NCI-H2227 (cell line): Measurements from ENCODE around the gene OSBPL9.

ENCODE experiments used
- DNase-seq: peaks from one replicate; lab custom pipeline; 2025; ENCODE audit not compliant: unreplicated experiment; lab: John Stamatoyannopoulos, UW

The OSBPL9 gene

DNA sequence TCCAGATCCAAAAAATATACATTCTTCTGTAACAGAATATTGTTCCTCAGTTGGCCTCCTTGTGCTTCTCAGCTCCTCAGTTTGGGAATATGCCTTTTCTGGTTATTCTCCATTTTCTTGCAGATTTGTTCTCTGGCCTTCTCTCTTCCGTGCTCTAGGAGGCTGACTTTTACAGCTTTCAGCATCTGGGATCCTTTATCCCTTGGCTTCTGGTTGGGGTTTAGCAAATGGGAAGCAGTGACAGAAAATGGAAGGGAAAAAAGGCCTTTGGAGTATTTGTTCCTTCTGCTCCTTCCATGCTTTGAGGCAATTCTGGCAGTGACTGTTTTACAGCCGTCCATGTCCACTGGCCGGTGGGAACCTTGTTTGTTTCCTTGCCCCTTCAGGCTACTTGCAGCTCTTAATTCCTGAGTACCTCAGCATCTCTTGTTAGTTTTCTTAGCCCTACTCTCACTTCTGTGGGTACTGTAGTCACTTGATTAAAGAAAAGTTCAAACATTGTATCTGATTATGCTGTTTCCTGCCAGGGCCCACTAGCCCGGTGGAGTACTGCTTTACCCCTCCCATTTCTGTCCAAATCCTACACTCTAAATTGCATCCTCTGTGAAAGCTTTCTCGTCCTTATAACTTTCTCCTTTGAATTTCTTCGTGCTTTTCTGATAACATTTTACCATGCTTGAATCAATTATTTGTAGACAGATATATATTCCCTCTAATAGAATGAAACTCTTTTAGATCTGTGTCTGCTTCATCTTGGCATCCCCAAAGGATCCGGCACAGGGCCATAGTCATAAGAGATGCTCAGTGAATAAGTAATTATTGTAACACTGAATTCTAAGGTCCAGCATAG lies 118.2 kb downstream of the OSBPL9 start:
- DNase-seq = no peak

DNA sequence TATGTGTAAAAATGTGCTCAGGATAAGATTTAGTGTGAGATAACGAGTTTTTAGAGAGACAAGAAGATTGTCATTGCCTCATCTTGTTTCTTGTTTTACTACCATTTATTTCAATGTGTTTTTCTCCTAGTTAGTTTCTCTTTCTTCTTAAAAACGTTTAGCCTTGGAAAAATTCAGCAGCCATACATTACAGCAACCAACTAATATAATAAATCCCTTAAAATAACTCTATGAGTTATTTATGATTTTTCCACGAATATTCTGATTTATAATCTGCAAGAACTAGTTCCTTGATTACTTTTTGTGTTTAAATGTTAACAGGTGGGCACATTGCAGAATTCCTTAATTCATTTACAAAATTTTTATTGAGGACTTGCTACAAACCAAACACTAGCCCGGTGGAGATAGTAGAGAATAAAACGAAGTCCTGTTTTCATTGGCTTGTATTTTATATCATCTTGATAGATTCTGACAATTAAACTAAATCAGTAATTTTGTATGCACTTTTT lies 118.9 kb downstream of the OSBPL9 start:
- DNase-seq = no peak

DNA sequence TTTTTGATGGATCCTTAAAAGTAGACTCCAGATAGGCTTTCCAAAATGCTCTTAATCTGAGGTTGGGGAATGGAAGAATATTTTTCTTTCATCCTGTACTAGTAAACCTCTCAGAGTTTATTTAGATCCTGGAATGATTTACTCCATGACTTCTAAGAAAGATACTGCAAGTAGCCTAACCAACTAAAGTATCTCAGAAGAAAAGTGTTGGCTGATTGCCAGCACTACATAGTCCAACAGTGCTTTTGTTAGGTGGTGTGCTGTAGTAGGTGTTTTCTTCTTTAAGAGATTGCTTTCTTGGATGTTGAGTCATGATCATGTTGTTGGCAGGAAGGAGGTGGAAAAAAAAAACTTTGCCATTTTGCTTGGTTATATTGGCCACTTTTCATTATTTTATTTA lies 119.8 kb downstream of the OSBPL9 start:
- peak; percentile 19 for DNase-seq

DNA sequence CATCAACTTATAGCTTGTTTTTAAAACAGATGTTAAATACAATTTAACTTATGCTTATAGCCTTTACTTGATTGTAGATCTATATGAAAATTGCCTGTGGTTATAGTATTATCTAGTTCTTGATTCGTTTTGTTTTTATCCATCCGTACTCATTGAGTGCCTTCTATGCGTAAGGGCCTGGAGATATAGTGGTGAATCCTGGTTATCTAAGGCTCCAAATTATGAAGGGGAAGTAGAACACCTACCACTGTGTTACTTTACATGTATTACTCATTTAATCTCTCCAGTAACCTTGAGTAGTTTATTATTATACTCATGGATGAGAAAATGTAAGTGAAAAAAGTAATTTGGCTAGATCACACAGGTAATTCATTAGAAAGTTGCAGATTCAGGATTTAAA lies 121.8 kb downstream of the OSBPL9 start:
- no peak for DNase-seq

DNA sequence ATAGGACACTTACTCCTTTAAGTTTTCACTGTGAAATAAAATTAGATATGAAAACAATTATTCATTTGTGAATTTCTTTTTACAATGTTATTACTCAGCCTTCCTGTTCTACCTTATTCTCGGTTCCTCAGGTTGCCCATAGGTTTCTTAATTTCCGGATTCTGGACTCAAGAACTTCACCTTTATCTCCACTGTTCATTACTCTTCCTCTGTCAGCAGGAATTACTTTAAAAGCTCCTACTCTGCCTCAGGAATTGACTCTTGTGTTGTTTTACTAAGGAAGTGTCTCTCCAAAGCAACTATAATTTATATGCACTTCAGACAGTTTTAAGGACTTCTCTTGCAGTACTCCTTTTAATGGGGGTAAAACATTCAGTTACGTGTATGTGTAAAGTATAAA lies 123.8 kb downstream of the OSBPL9 start:
- no peak for DNase-seq

DNA sequence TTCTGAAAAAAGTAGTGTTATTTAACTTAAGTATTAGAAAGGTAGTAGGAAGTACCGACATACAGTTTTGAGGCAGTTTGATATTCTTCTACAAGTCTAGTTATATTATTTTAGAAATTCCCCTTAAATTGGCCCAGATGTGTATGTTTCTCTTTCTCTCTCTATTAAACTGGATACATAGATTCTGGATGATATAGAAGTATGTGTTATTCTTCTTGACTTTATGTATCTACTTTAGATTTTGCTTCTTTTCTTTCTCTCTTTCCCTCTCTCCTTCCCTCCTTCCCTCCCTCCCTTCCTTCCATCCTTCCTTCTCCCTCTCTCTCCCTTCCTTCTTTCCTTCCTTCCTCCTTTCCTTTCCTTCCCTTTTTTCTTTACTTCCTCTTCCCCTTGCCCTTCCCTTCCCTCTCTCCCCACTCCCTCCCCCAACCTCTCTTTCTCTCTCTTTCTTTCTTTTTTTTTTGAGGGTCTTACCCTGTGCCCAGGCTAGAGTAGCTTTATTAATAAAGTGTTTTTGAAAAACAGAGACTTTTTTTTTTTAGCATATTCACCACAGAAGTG lies 124.3 kb downstream of the OSBPL9 start:
- no peak for DNase-seq

DNA sequence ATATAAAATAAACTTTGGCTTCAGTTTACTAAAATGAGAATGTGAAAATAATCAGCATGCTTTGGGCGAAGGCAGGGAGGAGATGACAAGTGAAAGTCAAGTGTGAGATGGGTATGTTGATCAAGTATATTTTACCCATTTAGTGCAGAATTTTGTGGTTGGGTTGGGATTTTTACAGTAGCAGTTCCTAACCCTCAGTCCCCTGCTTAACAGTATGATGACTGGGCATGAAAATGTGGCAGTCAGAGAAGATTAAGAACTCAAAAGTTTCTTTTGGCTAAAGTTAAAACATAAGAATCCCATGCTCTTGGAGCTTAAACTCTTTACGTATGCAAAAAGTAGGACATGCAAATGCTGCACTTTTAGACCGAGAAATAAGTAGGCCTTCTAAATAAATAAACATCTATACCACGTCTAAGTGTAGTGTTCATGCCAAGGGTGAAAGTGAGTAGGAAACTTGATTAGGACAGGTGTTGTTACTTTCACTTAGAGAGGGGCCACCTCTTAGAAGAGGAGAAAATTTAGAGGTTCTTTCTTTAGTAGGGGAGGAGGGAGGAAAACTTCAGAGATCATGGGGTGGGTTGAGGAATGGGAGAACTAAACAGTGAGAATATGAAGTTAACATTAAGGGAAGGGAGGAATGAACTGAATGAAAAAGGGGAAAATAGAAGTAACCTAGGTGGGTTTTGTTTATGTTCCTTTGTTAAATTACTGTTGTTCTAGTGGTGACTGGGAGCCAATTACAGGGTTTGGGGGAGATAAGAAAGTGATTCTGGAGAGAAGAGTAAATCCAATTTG lies 127.8 kb downstream of the OSBPL9 start:
- DNase-seq = no peak

DNA sequence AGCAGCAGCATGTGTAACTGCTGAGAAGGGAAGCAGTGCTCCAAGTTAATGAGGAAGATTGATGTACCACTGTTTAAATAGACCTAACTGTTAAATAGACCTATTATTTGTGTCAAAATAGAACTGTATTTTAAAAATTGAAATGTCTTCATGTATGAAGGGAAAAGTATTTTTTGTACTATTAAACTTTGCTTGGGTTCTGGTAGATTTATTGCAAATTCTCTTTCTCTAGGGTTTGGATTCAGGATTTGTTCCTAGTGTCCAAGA lies 128.3 kb downstream of the OSBPL9 start:
- DNase-seq = no peak

DNA sequence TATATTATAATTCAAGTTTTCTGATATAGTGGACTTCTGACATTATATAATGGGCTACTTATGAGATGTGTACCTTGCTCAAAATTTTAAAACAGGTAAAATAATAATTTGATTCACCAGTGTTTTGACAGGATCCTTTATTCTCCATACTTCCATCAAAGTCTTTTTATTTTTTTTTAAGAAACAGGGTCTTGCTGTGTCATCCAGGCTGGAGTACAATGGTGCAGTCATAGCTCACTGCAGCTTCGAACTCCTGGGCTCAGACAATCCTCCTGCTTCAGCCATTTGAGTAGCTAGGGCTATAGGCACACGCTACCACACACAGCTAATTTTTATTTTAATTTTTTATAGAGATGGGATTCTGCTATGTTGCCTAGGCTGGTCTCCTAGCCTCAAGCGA lies 132.3 kb downstream of the OSBPL9 start:
- DNase-seq = no peak

DNA sequence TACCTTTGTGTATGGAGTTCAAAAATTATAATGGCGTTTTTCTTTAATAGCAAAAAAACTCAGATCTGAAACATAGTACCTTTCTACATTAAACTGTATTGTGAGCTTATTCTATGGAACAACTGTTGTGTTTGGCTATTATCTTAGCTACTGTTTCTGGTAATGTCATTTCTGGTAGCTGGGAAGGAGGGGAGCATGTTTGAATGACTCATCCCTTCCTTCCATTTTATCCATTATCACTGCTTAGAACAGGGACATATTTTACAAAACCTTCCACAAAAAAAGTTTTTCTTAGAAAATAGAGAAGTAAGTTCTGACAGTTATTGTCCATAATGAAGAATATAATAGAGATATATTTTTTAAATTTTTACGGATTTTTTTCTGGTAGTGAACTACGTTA lies 133.3 kb downstream of the OSBPL9 start:
- no peak for DNase-seq

DNA sequence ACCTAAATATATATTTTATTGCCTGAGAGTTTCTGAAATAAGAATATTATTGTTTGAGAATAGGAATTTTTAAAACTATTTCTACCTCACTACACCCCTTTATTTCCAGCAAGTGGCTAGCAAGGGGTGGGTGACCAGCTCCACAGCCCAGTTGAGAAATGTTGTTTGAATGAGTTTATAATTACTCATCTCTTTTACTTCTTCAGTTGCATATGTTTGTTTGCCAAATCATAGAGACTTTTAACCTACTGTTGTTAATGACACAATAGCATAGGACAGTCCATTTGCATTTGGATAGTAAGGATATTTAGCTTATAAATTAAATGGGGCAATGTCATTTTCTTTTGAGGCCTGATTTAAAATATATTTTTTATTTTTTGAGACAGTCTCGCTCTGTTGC lies 133.8 kb downstream of the OSBPL9 start:
- DNase-seq = no peak

DNA sequence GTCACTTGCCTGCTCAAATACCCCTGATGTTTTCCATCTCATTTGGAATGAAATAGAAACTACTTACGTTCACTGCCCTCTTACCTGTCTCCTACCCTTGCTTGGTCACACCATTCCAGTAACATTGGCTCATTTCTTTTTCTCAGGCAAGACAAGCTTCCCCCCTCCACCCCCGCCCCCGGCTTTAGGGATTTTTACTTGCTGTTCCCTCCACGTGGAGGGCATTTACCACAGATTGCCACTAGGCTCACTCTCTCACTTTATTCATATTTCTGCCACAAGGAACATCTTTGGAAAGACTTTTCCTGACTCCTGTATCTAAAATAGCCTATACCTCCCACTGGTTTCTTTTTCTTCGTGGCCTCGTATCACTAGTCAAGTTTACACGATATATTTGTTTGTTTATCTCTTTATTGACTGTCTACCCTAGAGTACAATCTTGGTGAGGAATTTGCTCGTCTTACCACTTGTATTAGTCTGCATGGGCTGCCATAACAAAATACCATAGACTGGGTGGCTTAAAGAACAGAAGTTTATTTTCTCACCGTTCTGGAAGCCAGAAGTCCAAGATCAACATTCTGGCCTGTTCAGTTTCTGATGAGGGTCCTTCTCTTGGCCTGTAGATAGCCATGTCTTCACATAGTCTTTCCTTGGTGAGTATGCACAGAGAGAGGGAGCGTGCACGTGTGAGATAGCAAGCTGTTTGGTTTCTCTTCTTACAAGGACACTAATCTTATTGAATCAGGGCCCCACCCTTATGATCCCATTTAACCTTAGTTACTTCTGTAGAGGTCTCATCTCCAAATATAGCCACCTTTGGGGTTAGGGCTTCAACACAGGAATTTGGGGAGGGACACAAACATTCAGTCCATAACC lies 135.4 kb downstream of the OSBPL9 start:
- no peak for DNase-seq

DNA sequence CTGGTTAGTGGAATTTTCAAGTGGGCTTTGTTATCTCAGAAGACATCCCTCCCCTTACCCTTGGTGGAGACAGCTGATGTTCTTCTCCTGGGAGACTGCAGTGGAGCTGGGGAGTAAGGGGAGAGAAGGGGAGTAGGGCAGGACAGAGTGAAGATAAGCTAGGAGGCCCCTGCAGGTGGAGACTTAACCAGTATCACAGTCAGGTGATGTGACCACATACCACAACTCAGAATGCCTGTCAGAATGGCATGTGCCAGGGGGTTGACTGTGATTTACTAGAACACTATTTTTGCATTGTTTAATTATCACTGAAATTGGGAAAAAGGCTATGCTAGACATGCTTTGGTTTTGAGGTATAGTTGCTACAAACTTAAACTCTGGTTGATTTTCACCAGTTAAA lies 137.1 kb downstream of the OSBPL9 start:
- DNase-seq = no peak

DNA sequence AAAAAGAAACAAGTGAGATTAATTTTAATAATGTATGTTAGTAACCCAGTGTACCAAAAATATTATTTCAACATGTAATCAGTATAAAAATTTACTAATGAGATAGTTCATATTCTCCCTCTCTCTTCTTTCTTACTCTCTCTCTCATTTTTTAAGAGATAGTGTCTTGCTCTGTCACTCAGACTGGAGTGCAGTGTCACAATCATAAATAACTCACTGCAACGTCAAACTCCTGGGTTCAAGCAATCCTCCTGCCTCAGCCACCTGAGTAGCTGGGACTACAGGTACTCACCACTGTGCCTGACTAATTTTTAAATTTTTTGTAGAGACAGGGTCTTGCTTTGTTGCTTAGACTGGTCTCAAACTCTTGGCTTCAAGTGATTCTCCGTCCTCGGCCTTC lies 137.8 kb downstream of the OSBPL9 start:
- no peak for DNase-seq

DNA sequence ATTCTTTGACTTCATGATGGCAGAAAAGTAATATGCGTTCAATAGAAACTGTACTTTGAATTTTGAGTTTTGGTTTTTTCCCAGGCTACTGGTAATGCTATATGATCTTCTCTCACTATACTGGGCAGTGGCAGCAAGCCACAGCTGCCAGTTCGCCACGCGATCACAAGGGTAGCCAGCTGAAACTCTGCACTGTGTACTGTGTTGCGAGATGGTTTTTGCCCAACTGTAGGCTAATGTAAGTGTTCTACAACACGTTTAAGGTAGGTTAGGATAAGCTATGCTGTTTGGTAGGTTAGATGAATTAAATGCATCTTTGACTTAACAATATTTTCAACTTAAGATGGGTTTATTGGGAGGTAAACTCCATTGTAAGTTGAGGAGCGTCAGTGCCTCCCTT lies 138.5 kb downstream of the OSBPL9 start:
- DNase-seq = no peak

DNA sequence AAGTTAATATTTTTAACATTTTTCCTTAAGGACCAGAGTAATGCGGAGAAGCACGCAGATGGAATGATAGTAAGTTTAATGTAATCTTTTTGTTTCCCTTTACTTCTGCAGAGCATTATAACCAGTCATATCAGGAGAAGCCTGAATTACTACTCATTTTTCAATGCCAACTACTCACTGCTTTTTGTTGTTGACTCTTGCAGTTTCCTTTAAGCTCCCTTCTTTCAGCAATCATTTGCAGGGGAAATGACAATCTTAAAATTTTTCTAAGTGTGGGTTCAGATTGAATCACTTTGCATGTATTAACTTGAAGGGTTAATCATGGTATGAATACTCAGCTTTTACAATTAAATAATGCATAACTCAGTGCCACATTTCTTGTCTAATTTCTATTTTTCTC lies 139.4 kb downstream of the OSBPL9 start:
- no peak for DNase-seq

DNA sequence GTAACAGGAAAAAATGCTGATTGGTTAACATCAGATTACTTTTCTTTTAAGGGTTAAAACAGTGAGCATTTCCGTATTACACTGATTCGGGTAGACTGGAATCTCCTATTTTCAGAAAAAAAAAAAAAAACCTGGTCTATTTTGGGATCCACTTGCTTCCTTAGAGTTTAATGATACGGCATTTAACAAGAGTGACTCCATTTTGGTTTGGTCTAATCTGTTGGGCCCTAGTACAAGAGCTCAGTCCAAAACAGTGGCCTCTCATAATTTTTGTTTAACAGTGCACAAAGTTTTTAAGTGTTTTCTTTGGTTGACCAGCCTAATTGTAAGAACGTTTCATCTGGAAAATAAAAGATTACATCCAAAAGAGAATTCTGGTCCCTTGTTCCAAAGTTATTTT lies 141.4 kb downstream of the OSBPL9 start:
- DNase-seq = no peak

DNA sequence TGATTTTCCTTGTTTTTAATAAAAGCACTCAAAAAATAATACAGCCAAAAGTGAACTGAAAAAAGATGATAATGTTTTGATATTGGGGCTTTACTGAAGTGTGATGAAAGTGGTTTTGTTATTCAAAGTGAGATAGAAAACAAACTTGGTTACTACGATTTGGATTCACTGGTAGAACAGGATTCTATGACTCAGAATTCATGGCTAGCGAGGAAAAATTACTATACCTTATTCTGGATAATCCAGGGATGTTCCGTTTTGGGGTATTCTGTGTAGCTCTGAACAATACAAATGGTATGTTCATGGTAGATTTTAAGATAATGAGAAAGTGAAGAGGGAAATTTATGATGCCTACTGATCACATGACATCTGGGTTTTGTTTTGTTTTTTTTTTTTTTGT lies 144.0 kb downstream of the OSBPL9 start:
- DNase-seq = no peak

DNA sequence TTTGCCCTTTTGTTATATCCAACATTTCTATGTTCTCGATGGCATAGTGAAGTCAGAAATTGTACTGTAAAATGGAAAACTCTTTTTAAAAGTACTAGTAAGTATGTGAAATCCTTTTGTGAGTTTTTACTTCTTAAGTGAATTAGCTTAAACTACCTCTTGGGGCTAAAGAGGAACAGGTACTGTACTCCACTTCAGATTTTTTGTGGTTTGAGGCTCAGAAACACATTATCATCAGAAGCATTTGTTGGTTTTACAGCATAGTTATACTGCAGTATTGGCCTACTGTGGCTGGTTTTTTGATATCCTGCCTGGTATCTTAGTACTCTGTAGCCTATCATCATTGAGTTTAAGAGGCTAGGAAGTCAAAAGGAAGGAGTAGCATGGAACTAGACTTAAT lies 144.5 kb downstream of the OSBPL9 start:
- DNase-seq = no peak

DNA sequence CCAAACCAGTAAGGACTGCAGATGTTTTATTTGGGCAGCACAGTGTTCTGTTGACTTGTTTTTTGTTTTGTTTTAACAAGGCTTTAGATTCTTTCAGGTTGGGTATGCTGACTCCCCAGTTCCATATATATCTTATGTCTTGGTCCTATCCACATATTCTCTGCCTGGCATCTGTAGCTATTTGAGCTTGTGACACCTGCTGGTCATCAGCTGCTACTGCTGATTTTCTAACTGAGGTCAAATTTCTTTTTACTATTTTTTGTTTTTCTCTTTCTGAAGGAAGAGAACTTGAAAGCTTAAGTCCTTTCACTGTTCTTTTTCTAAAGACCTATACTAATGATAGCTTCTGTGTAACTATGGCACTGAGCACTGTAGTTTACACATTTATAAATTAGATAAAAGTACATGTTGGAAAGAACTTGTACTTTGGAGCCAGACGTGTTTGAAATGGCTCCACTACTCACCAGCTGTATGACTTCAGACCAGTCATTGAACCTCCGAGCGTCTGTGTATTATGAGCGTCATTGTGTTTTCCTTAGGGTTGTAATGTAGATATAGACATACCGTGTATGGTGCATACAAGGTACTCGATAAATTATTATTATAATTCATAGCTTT lies 152.2 kb downstream of the OSBPL9 start:
- peak; percentile 58 for DNase-seq

DNA sequence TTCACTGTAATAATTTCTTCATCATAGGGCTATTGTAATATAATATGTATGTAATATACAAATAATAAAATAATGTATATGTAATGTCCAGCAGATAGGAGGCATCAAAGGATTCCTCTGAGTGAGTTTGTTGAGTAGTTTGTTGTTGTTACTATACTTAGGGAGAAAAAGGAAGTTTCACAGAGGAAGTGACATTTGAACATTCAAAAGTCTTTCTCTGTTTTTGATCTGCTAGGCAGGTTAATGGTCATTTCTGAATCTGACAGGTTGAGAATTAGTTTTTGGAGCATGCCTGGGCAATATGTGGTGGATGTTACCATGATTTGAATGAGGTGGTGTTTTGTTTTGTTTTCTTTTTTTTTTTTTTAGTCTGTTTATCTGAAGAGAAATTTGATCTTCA lies 159.5 kb downstream of the OSBPL9 start:
- no peak for DNase-seq
